Measurements from ENCODE around the gene RRP15. TPM values are rescaled to one million over a fixed set of nuclear protein-coding genes. Genes with fewer than 3 reads are reported as not detected.

RRP15 gene
- total RNA-seq, 1 donor from 2014 or later, result 28.4 TPM

- H3K4me3 Mint-ChIP-seq (ENCODE audit: unreplicated experiment), result no peak overlapping the region
- H3K27me3 Mint-ChIP-seq (ENCODE audit: low read depth, unreplicated experiment), result no peaks in the 10 kb centered on the region
- TF ChIP-seq EZH2 (IDR thresholded peaks at IDR 0.05; ENCODE audit: insufficient read depth, low read length) (no peak), CTCF (IDR thresholded peaks at IDR 0.05; ENCODE audit: insufficient read depth, low read depth, low read length) (no peak)
- no peaks in the 10 kb centered on the region for H3K9me3 Mint-ChIP-seq (ENCODE audit: unreplicated experiment)
- DNase-seq (ENCODE audit: low read depth), result peak; percentile 68
- Histone ChIP-seq H3K4me3 (ENCODE audit: insufficient read depth, low read depth, low read length) (peak overlapping the region; percentile 96), H3K27ac (ENCODE audit: low read depth, low read length) (peak overlapping the region; percentile 91), H3K79me2 (ENCODE audit: insufficient read depth, low read length) (peaks cover 72% of the 10 kb centered on the region), H3K9me3 (ENCODE audit: insufficient read depth, low read depth, low read length) (no peaks in the 10 kb centered on the region), H3K27me3 (ENCODE audit: insufficient read depth, low read length) (no peaks in the 10 kb centered on the region), H3K4me2 (ENCODE audit: low read length) (peak overlapping the region; percentile 94), H2AFZ (ENCODE audit: low read depth, low read length) (no peak overlapping the region), H3K4me1 (ENCODE audit: insufficient read depth, low read length) (peaks cover 14% of the 10 kb centered on the region), H4K20me1 (ENCODE audit: insufficient read depth, low read length) (peaks cover 23% of the 10 kb centered on the region), H3K9ac (ENCODE audit: low read length) (peak overlapping the region; percentile 99), H3K36me3 (ENCODE audit: insufficient read depth, low read length) (no peaks in the 10 kb centered on the region)
- FAIRE-seq, result no peak
- peaks cover 17% of the 10 kb centered on the region for H3K36me3 Mint-ChIP-seq (ENCODE audit: low read depth, unreplicated experiment)
- H3K4me1 Mint-ChIP-seq (ENCODE audit: low read depth, unreplicated experiment), result peaks cover 12% of the 10 kb centered on the region
- H3K27ac Mint-ChIP-seq (ENCODE audit: unreplicated experiment), result peak overlapping the region; percentile 99
Measured at GRCh38 chr1:218345673-218346390, 60.7 kb downstream of the RRP15 start.

- Histone ChIP-seq H3K9ac (ENCODE audit: low read length) (peak overlapping the region; percentile 99), H3K4me2 (ENCODE audit: low read length) (peak overlapping the region; percentile 94), H3K27ac (ENCODE audit: low read depth, low read length) (peak overlapping the region; percentile 91), H4K20me1 (ENCODE audit: insufficient read depth, low read length) (peaks cover 26% of the 10 kb centered on the region), H3K27me3 (ENCODE audit: insufficient read depth, low read length) (no peaks in the 10 kb centered on the region), H2AFZ (ENCODE audit: low read depth, low read length) (peak overlapping the region; percentile 3), H3K79me2 (ENCODE audit: insufficient read depth, low read length) (peaks cover 80% of the 10 kb centered on the region), H3K36me3 (ENCODE audit: insufficient read depth, low read length) (no peaks in the 10 kb centered on the region), H3K4me3 (ENCODE audit: insufficient read depth, low read depth, low read length) (peak overlapping the region; percentile 96), H3K4me1 (ENCODE audit: insufficient read depth, low read length) (peaks cover 14% of the 10 kb centered on the region), H3K9me3 (ENCODE audit: insufficient read depth, low read depth, low read length) (no peaks in the 10 kb centered on the region)
- peak; percentile 41 for DNase-seq (ENCODE audit: low read depth)
- peaks cover 17% of the 10 kb centered on the region for H3K36me3 Mint-ChIP-seq (ENCODE audit: low read depth, unreplicated experiment)
- H3K27ac Mint-ChIP-seq (ENCODE audit: unreplicated experiment), result peak overlapping the region; percentile 99
- H3K27me3 Mint-ChIP-seq (ENCODE audit: low read depth, unreplicated experiment), result no peaks in the 10 kb centered on the region
- no peak overlapping the region for H3K4me3 Mint-ChIP-seq (ENCODE audit: unreplicated experiment)
- H3K9me3 Mint-ChIP-seq (ENCODE audit: unreplicated experiment), result no peaks in the 10 kb centered on the region
- peaks cover 7% of the 10 kb centered on the region for H3K4me1 Mint-ChIP-seq (ENCODE audit: low read depth, unreplicated experiment)
- no peak for FAIRE-seq
- no peak for TF ChIP-seq CTCF (IDR thresholded peaks at IDR 0.05; ENCODE audit: insufficient read depth, low read depth, low read length)
- TF ChIP-seq EZH2 (IDR thresholded peaks at IDR 0.05; ENCODE audit: insufficient read depth, low read length), result no peak
Measured at GRCh38 chr1:218346391-218347204, 61.5 kb downstream of the RRP15 start.
